Breast epithelium (tissue), 4 donors: Measurements from ENCODE around the gene TBC1D20. TPM values are rescaled to one million over a fixed set of nuclear protein-coding genes. Genes with fewer than 3 reads are reported as not detected.
A peak's percentile ranks its signal among the peaks of the same experiment; 100 is the strongest.
"Not testable (repeated sequence)": the region's sequence is repeated elsewhere in the genome, so short reads cannot be mapped to it uniquely, and the experiment has no call there.

ENCODE experiments used
- DNase-seq, 2 donors: peaks; one replicate each; pipeline ENCODE4 v3.0.0-alpha.2; 2019; ENCODE audit warnings: low spot score in 2 of 2
- H3K27ac ChIP-seq, 2 donors: fragments of 200-600 bp; sonication (generic) in 1 of 2; one replicate each; pipeline ENCODE4 v1.5.1; 2016 to 2019; ENCODE audit warnings: mild to moderate bottlenecking in 1 of 2
- H3K27me3 ChIP-seq, 2 donors: fragments of 200-600 bp; sonication (generic) in 1 of 2; one replicate each; pipeline versions ENCODE4 v1.5.1 to v1.6.0; 2017 to 2019; ENCODE audit warnings: control low read depth in 1 of 2, mild to moderate bottlenecking in 1 of 2
- H3K36me3 ChIP-seq: fragments of 200-600 bp; one replicate; pipeline ENCODE4 v1.5.1; 2019
- H3K4me1 ChIP-seq, 2 donors: fragments of 200-600 bp; sonication (generic); one replicate each; pipeline ENCODE4 v1.5.1; 2016 to 2019; ENCODE audit warnings: control low read depth in 1 of 2
- H3K4me3 ChIP-seq, 3 donors: fragments of 200-600 bp; sonication (generic); 1 replicate in 2 of 3; 2 replicates in 1 of 3; pipeline ENCODE4 v1.5.1; 2016 to 2019; ENCODE audit warnings: mild to moderate bottlenecking in 3 of 3, moderate library complexity in 2 of 3
- H3K9me3 ChIP-seq, 2 donors: fragments of 200-600 bp; sonication (generic) in 1 of 2; one replicate each; pipeline ENCODE4 v1.5.1; 2016 to 2019; ENCODE audit warnings: control low read depth in 1 of 2
- POLR2A ChIP-seq: fragments of 450-650 bp; IDR thresholded peaks from one replicate; pipeline ENCODE4 v1.6.1; 2016; ENCODE audit warnings: antibody characterized with exemption, mild to moderate bottlenecking, moderate library complexity
- POLR2AphosphoS5 ChIP-seq, 3 donors: sonication (generic); formaldehyde crosslinking; IDR thresholded peaks; one replicate each; pipeline ENCODE4 v1.6.1; 2017; ENCODE audit warnings: antibody characterized with exemption in 3 of 3
- intact Hi-C: fragments of 100-400 bp; cut with DNase I; formaldehyde crosslinking; loops from one replicate; pipeline ENCODE4 v1.15.1; 2023; ENCODE audit warnings: low total_unique reads
- total RNA-seq, 3 donors: library from RNA; depleted of rRNA; stranded (reverse); fragments of >200 nt; gene quantifications; one replicate each; pipeline ENCODE4 v1.1.0, GENCODE V29; 2016
- TF ChIP-seq, protein P1 (sequence below), 3 donors: fragments of 450-650 bp; IDR thresholded peaks; one replicate each; pipeline ENCODE4 v1.5.1; 2016 to 2017; ENCODE audit warnings: antibody characterized with exemption in 3 of 3, mild to moderate bottlenecking in 3 of 3, moderate library complexity in 3 of 3

TBC1D20 gene, protein sequence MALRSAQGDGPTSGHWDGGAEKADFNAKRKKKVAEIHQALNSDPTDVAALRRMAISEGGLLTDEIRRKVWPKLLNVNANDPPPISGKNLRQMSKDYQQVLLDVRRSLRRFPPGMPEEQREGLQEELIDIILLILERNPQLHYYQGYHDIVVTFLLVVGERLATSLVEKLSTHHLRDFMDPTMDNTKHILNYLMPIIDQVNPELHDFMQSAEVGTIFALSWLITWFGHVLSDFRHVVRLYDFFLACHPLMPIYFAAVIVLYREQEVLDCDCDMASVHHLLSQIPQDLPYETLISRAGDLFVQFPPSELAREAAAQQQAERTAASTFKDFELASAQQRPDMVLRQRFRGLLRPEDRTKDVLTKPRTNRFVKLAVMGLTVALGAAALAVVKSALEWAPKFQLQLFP
- total RNA-seq = 10 to 100 TPM; 37.7 to 56.6 (median 42.3) TPM

DNA sequence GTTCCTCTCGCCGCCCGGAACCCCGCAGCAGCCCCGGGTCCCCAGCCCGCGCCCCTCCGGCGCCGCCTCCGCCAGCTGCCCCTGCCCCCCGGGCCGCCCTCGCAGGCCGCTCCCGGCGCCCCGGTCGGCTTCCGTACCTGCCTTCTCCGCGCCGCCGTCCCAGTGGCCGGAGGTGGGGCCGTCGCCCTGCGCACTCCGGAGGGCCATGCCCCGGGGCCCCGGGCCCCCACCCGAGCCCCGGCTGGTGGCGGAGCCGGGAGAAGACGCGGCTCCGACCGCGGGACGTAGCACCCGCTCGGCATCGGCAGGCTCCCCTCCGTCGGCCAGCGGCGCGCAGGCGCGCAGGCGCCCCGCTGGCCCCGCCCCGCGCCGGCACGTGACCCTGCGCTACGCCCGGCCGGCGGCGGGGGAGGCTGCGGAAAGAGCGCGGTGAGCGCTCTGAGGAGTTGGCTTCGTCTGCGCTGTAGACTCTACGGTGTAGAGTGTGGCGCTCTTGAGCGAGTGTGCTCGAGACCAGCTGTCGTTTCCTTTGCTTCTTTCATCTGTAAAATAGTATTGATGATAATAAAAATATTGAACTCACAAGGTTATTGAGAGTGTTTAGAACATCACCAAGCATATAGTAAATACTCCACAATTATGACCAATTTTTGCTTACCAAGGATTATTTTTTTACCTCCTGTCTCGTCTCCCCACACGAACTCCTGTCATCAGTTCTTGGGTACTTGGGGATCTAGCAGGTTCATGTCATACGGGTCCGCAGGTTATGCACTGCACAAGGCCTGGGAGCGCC lies at the start of gene TBC1D20:
TSS of gene TBC1D20 (minus strand) at position 335 of the 793 bp plus-strand sequence. CDS start at position 207, 128 bp downstream.
- peak; percentile 75 to 77 for DNase-seq
- Histone ChIP-seq H3K9me3 (no peaks in the 10 kb centered on the region), H3K4me1 (no peaks in the 10 kb centered on the region), H3K4me3 (peak within 1 kb of the TSS; percentile 73 to 96 (median 91)), H3K27ac (peak within 1 kb of the TSS; percentile 90 to 94), H3K27me3 (no peaks in the 10 kb centered on the region), H3K36me3 (no peaks in the 10 kb centered on the region)
- intact Hi-C loops = no loop called here
- TF ChIP-seq POLR2AphosphoS5 (IDR thresholded peaks at IDR 0.05) = peak; percentile 11 to 70 (median 55)
- TF ChIP-seq, protein P1, sequence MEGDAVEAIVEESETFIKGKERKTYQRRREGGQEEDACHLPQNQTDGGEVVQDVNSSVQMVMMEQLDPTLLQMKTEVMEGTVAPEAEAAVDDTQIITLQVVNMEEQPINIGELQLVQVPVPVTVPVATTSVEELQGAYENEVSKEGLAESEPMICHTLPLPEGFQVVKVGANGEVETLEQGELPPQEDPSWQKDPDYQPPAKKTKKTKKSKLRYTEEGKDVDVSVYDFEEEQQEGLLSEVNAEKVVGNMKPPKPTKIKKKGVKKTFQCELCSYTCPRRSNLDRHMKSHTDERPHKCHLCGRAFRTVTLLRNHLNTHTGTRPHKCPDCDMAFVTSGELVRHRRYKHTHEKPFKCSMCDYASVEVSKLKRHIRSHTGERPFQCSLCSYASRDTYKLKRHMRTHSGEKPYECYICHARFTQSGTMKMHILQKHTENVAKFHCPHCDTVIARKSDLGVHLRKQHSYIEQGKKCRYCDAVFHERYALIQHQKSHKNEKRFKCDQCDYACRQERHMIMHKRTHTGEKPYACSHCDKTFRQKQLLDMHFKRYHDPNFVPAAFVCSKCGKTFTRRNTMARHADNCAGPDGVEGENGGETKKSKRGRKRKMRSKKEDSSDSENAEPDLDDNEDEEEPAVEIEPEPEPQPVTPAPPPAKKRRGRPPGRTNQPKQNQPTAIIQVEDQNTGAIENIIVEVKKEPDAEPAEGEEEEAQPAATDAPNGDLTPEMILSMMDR (IDR thresholded peaks at IDR 0.05) = peak in 1 of 3 donors; percentile 9
- TF ChIP-seq POLR2A = no peak

GRCh38 chr20:510328-511057 lies 48.2 kb upstream of the TBC1D20 start:
- H3K4me1 ChIP-seq, H3K27me3 ChIP-seq, intact Hi-C loops, H3K9me3 ChIP-seq, H3K4me3 ChIP-seq, H3K36me3 ChIP-seq, DNase-seq, H3K27ac ChIP-seq: not testable (repeated sequence)

DNA sequence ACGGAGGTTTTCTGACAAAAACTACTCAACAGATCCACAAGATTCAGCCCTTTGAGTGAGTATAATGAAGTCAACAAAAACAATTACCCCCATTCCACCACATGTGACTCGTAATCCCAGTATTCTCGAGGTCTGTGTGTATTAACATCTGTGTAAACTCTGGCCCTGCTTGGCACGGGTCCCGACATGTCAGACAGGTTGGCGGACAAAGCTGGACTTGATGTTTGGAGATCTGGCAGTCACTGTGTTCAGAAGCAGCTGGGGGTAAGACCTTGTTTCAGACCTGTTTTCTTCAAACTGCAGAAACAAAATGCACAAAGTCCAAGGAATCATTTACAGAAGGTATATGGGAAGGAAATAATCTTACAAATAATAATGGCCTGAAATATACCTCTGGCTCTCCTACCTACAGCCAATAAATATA lies 46.0 kb upstream of the TBC1D20 start:
- H3K27me3 ChIP-seq, DNase-seq, H3K36me3 ChIP-seq, H3K4me1 ChIP-seq, H3K4me3 ChIP-seq, H3K27ac ChIP-seq, H3K9me3 ChIP-seq, intact Hi-C loops: not testable (repeated sequence)

- DNase-seq = no peak
- no peaks in the 10 kb centered on the region for H3K36me3 ChIP-seq
- H3K27me3 ChIP-seq = no peaks in the 10 kb centered on the region
- H3K9me3 ChIP-seq = no peaks in the 10 kb centered on the region
- TF ChIP-seq, protein P1 (IDR thresholded peaks at IDR 0.05) = no peak
- TF ChIP-seq POLR2AphosphoS5 (IDR thresholded peaks at IDR 0.05) (no peak), POLR2A (no peak)
- intact Hi-C loops = no loop called here
- H3K4me1 ChIP-seq = no peaks in the 10 kb centered on the region
- H3K4me3 ChIP-seq = no peak overlapping the region
- no peak overlapping the region for H3K27ac ChIP-seq
Observed at GRCh38 chr20:507761-508332, 45.5 kb upstream of the TBC1D20 start.

GRCh38 chr20:507006-507758 lies 44.8 kb upstream of the TBC1D20 start:
- TF ChIP-seq POLR2A = no peak
- TF ChIP-seq, protein P1 (IDR thresholded peaks at IDR 0.05) = no peak
- TF ChIP-seq POLR2AphosphoS5 (IDR thresholded peaks at IDR 0.05) = no peak
- H3K27ac ChIP-seq = no peak overlapping the region
- H3K36me3 ChIP-seq = no peaks in the 10 kb centered on the region
- no peak for DNase-seq
- H3K27me3 ChIP-seq = no peaks in the 10 kb centered on the region
- H3K4me1 ChIP-seq = no peaks in the 10 kb centered on the region
- intact Hi-C loops = no loop called here
- H3K4me3 ChIP-seq = no peak overlapping the region
- no peaks in the 10 kb centered on the region for H3K9me3 ChIP-seq
